BE2C (cell line): ENCODE data around the gene FUS.
"Not testable (repeated sequence)": the region's sequence is repeated elsewhere in the genome, so short reads cannot be mapped to it uniquely, and the experiment has no call there.

Experiments used
- DNase-seq: peaks from one replicate; pipeline ENCODE4 v3.0.0-alpha.2; 2020
- H3K27me3 ChIP-seq: fragments of 250-450 bp; sonication (Bioruptor Pico); 2 replicates; pipeline ENCODE4 v1.5.1; 2020; ENCODE audit warnings: mild to moderate bottlenecking
- H3K36me3 ChIP-seq: fragments of 250-450 bp; sonication (Bioruptor Pico); 2 replicates; pipeline ENCODE4 v1.5.1; 2020; ENCODE audit warnings: mild to moderate bottlenecking
- H3K4me1 ChIP-seq: fragments of 250-450 bp; sonication (Bioruptor Pico); 2 replicates; pipeline ENCODE4 v1.5.1; 2020
- H3K4me3 ChIP-seq: 2 replicates; pipeline ENCODE4 v1.5.1; 2011; ENCODE audit warnings: low read depth, low read length
- H3K9me3 ChIP-seq: fragments of 250-450 bp; sonication (Bioruptor Pico); 2 replicates; pipeline ENCODE4 v1.5.1; 2020
- CTCF ChIP-seq: IDR thresholded peaks from 2 replicates; pipeline ENCODE4 v1.5.1; 2012; ENCODE audit warnings: mild to moderate bottlenecking, low read depth, low read length

The FUS gene

GRCh38 chr16:31199430-31200041, 19.6 kb downstream of the FUS start:
- Histone ChIP-seq H3K27me3 (peaks cover 25% of the 10 kb centered on the region), H3K4me1 (no peaks in the 10 kb centered on the region), H3K4me3 (no peak overlapping the region), H3K9me3 (no peaks in the 10 kb centered on the region), H3K36me3 (peaks cover 25% of the 10 kb centered on the region)
- TF ChIP-seq CTCF, result no peak
- DNase-seq, result no peak

GRCh38 chr16:31200111-31200510, 20.2 kb downstream of the FUS start:
- not testable (repeated sequence) for H3K4me1 ChIP-seq, H3K9me3 ChIP-seq, H3K4me3 ChIP-seq, DNase-seq
- Histone ChIP-seq H3K36me3 (peaks cover 19% of the 10 kb centered on the region), H3K27me3 (peaks cover 31% of the 10 kb centered on the region)

DNA sequence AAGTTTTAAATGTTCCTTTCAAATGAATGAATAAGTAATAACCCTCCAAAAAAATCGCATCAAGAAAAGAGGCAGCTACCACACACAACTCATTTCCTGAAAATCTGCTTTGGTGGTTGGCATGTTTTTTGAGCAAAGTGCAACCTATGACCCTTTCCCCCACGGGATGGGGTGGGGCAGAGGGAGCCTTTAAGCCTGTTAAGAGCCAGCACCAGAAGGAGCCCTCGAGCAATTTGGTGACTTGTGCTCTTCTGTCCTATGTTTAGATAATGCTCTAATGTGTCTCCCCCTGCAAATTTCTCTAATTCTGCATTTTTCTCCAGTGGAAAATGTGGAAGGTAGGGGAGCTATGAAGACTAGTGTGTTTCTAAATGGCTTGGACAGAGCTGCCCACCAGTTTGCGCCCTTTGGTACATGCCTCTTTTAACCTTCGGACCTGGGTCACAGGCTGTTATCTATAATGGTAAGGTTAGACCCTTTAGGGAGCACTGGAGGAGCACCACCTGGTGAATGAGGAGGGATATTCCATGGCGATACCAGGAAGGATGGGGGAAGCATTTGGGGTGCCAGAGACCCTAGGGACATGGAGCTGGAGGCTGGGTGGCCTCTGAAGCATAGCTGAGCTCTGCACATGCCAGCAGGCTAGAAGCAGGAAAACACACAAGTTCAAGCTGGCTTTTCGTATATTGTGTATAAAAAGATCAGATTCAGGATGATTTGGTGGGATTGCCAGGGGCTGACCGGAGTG, 21.1 kb downstream of the FUS start:
- no peaks in the 10 kb centered on the region for H3K4me1 ChIP-seq
- no peak for DNase-seq
- H3K4me3 ChIP-seq, result no peak overlapping the region
- TF ChIP-seq CTCF, result peak; percentile 11; the same call in 1 of the 2 replicates
- peaks cover 10% of the 10 kb centered on the region for H3K36me3 ChIP-seq
- no peaks in the 10 kb centered on the region for H3K9me3 ChIP-seq
- H3K27me3 ChIP-seq, result peaks cover 32% of the 10 kb centered on the region

- Histone ChIP-seq H3K9me3 (no peaks in the 10 kb centered on the region), H3K4me3 (peak overlapping the region; percentile 14; the same call in 1 of the 2 replicates), H3K36me3 (peaks cover 5% of the 10 kb centered on the region; the same call in 1 of the 2 replicates), H3K27me3 (peaks cover 36% of the 10 kb centered on the region), H3K4me1 (no peaks in the 10 kb centered on the region)
- DNase-seq, result peak; percentile 37
- TF ChIP-seq CTCF, result no peak
Measured at GRCh38 chr16:31201582-31202413, 21.9 kb downstream of the FUS start.

DNA sequence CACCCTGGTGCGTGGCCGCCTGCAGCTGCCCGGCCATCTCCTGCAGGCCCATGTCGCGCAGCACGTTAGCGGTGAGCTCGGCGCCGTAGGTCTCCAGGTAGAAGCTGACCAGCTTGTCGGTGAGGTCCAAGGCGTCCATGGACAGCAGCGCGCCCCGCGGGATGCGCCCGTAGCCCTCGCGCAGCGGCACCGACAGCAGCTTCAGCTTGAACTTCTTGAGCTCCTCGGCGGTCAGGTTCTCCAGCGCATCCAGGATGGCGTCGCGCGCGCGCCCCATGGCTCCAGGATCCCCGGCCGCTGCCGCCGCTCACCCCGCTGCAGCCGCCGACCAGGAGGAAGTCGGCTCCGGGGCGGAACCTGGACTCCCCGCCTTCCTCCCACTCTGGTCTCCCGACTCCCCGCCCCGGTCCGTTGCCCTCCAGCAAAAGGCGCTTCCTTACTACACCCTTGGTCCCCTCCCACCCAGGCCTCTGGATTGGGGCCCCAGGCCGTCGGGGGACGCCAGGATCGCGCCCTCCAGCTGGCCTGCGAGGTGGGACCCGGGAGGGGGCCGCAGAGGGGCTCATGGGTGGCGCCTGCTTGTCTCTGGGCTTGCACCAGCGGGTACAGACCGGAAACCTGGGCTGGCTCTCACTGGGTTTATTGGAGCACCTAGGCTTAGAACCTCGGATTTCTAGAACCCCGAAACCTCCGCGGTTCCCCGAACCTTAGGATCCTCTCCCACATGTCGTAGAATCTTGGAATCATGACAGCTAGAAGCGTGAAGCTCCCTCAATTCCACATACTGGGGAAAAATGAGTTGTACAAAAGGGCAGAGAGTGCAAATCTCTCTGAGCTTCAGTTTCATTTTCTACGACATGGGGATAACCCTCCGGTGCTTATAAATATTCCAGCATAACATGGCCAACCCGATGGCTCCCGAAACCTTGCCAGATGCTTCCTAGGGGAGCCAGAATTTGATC, 22.8 kb downstream of the FUS start, which contains the start of gene PYCARD:
Gene PYCARD, minus strand, starts transcription at position 347 of the 962 bp plus-strand sequence. Its CDS starts 70 bp downstream, at position 277.
- Histone ChIP-seq H3K9me3 (no peaks in the 10 kb centered on the region), H3K4me3 (peak within 1 kb of the TSS; percentile 14; the same call in 1 of the 2 replicates), H3K27me3 (peaks cover 40% of the 10 kb centered on the region), H3K36me3 (peaks cover 5% of the 10 kb centered on the region; the same call in 1 of the 2 replicates), H3K4me1 (no peaks in the 10 kb centered on the region)
- peak; percentile 33 for DNase-seq
- no peak for TF ChIP-seq CTCF
